Measurements from ENCODE around the gene PPP1R26. TPM values are rescaled to one million over a fixed set of nuclear protein-coding genes. Genes with fewer than 3 reads are reported as not detected.

PPP1R26 gene
- total RNA-seq, 1 experiment from 2014 or later: 32.0 TPM

DNA sequence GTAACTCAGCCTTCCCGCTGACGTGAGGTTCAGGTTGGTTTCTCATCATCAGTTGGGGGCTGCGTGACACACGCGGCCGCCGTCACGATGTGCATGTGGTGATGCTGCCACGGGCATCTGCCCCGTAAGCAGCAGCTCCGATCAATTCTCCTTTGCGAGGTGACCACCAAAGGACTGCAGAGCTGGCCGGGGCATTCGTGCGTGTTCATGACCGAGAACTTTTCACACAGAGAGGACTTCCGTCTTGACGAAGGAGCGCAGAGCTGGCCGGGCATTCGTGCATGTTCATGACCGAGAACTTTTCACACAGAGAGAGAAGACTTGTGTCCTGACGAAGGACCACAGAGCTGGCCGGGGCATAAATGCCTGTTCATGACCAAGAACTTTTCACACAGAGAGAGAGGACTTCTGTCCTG is 37.8 kb downstream of the PPP1R26 start:
- TF ChIP-seq, protein P1, sequence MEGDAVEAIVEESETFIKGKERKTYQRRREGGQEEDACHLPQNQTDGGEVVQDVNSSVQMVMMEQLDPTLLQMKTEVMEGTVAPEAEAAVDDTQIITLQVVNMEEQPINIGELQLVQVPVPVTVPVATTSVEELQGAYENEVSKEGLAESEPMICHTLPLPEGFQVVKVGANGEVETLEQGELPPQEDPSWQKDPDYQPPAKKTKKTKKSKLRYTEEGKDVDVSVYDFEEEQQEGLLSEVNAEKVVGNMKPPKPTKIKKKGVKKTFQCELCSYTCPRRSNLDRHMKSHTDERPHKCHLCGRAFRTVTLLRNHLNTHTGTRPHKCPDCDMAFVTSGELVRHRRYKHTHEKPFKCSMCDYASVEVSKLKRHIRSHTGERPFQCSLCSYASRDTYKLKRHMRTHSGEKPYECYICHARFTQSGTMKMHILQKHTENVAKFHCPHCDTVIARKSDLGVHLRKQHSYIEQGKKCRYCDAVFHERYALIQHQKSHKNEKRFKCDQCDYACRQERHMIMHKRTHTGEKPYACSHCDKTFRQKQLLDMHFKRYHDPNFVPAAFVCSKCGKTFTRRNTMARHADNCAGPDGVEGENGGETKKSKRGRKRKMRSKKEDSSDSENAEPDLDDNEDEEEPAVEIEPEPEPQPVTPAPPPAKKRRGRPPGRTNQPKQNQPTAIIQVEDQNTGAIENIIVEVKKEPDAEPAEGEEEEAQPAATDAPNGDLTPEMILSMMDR (IDR thresholded peaks at IDR 0.05 in 2 of 3, conservative IDR thresholded peaks at IDR 0.05 in 1 of 3; ENCODE audit: borderline replicate concordance in 1 of 3, insufficient read depth in 1 of 3, low read depth in 2 of 3, low read length in 2 of 3): no peak
- TF ChIP-seq SRF (IDR thresholded peaks at IDR 0.05; ENCODE audit: low read depth): no peak
- no peak for TF ChIP-seq ZNF274 (IDR thresholded peaks at IDR 0.05; ENCODE audit: low read depth, low read length)
- no peak for TF ChIP-seq JUND (IDR thresholded peaks at IDR 0.05)
- TF ChIP-seq CEBPB (IDR thresholded peaks at IDR 0.05; ENCODE audit: low read depth): no peak
- no peak for TF ChIP-seq SIN3A (IDR thresholded peaks at IDR 0.05; ENCODE audit: low read depth)
- no peak for TF ChIP-seq RAD21 (IDR thresholded peaks at IDR 0.05; ENCODE audit: low read depth)
- no peak for TF ChIP-seq TCF7L2 (IDR thresholded peaks at IDR 0.05; ENCODE audit: borderline replicate concordance, extremely low read depth, insufficient read depth, insufficient read length)
- TF ChIP-seq, protein P2, sequence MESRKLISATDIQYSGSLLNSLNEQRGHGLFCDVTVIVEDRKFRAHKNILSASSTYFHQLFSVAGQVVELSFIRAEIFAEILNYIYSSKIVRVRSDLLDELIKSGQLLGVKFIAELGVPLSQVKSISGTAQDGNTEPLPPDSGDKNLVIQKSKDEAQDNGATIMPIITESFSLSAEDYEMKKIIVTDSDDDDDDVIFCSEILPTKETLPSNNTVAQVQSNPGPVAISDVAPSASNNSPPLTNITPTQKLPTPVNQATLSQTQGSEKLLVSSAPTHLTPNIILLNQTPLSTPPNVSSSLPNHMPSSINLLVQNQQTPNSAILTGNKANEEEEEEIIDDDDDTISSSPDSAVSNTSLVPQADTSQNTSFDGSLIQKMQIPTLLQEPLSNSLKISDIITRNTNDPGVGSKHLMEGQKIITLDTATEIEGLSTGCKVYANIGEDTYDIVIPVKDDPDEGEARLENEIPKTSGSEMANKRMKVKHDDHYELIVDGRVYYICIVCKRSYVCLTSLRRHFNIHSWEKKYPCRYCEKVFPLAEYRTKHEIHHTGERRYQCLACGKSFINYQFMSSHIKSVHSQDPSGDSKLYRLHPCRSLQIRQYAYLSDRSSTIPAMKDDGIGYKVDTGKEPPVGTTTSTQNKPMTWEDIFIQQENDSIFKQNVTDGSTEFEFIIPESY (IDR thresholded peaks at IDR 0.05; ENCODE audit: extremely low read depth, insufficient replicate concordance, low read length): no peak
- no peak for TF ChIP-seq CBX3 (IDR thresholded peaks at IDR 0.05; ENCODE audit: low read depth)
- TF ChIP-seq, protein P3, sequence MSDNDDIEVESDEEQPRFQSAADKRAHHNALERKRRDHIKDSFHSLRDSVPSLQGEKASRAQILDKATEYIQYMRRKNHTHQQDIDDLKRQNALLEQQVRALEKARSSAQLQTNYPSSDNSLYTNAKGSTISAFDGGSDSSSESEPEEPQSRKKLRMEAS (IDR thresholded peaks at IDR 0.05): no peak
- TF ChIP-seq FOSL1 (IDR thresholded peaks at IDR 0.05; ENCODE audit: low read depth): no peak
- no peak for TF ChIP-seq EGR1 (IDR thresholded peaks at IDR 0.05; ENCODE audit: low read depth)
- TF ChIP-seq, protein P4, sequence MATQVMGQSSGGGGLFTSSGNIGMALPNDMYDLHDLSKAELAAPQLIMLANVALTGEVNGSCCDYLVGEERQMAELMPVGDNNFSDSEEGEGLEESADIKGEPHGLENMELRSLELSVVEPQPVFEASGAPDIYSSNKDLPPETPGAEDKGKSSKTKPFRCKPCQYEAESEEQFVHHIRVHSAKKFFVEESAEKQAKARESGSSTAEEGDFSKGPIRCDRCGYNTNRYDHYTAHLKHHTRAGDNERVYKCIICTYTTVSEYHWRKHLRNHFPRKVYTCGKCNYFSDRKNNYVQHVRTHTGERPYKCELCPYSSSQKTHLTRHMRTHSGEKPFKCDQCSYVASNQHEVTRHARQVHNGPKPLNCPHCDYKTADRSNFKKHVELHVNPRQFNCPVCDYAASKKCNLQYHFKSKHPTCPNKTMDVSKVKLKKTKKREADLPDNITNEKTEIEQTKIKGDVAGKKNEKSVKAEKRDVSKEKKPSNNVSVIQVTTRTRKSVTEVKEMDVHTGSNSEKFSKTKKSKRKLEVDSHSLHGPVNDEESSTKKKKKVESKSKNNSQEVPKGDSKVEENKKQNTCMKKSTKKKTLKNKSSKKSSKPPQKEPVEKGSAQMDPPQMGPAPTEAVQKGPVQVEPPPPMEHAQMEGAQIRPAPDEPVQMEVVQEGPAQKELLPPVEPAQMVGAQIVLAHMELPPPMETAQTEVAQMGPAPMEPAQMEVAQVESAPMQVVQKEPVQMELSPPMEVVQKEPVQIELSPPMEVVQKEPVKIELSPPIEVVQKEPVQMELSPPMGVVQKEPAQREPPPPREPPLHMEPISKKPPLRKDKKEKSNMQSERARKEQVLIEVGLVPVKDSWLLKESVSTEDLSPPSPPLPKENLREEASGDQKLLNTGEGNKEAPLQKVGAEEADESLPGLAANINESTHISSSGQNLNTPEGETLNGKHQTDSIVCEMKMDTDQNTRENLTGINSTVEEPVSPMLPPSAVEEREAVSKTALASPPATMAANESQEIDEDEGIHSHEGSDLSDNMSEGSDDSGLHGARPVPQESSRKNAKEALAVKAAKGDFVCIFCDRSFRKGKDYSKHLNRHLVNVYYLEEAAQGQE (IDR thresholded peaks at IDR 0.05; ENCODE audit: low read depth): no peak
- no peak for TF ChIP-seq YY1 (IDR thresholded peaks at IDR 0.05; ENCODE audit: extremely low read depth, insufficient replicate concordance, low read depth, low read length)
- Histone ChIP-seq H3K36me3 (ENCODE audit: control insufficient read depth in 1 of 2, insufficient read depth in 2 of 2, low read length in 2 of 2) (no peaks in the 10 kb centered on the region), H3K9me3 (ENCODE audit: control insufficient read depth in 1 of 2, insufficient read depth in 1 of 2, low read depth in 1 of 2, low read length in 2 of 2) (no peaks in the 10 kb centered on the region), H3K79me2 (ENCODE audit: insufficient read depth, low read length) (no peaks in the 10 kb centered on the region), H3K9me2 (ENCODE audit: insufficient read depth) (no peaks in the 10 kb centered on the region), H3K9ac (ENCODE audit: low read length) (no peak overlapping the region), H2AFZ (ENCODE audit: low read depth, low read length, poor library complexity, severe bottlenecking) (no peak overlapping the region), H3K4me1 (ENCODE audit: control insufficient read depth in 1 of 2, insufficient read depth in 2 of 2, low read length in 2 of 2) (peaks cover 0 to 6% of the 10 kb centered on the region in 2 experiments; a peak in 1 of 4 replicates), H3K4me2 (ENCODE audit: low read length) (no peak overlapping the region), H4K20me1 (ENCODE audit: insufficient read depth) (no peaks in the 10 kb centered on the region), H3K27ac (ENCODE audit: low read depth, low read length) (no peak overlapping the region), H3K4me3 (replicated peaks in 1 of 2; ENCODE audit: low read depth in 1 of 2, low read length in 2 of 2) (no peak overlapping the region), H3K27me3 (ENCODE audit: insufficient read depth, low read length) (no peaks in the 10 kb centered on the region)
- RAD21 ChIA-PET (ENCODE audit: low non-redundant PET in 1 of 2, low total read pairs in 2 of 2, uncharacterized antibody in 2 of 2, unreplicated experiment in 2 of 2): no interaction called here
- no peak for DNase-seq (ENCODE audit: low read depth, low spot score)
- no peak for ATAC-seq
- intact Hi-C loops (cut with micrococcal nuclease): no loop called here
- BruUV-seq (replicated peaks): no TSS peak
- POLR2A ChIA-PET: no interaction called here
- CTCF ChIA-PET: interaction anchor here (0.7 kb wide), 1 partner anchor 12 kb away, joined by 3 read pairs; no protein-coding TSS in a partner anchor

Measured in HCT116 (cell line).